Hepatocyte (in vitro differentiated cells): ENCODE results near the gene FOXF1. TPM values are rescaled to one million over a fixed set of nuclear protein-coding genes. Genes with fewer than 3 reads are reported as not detected.

ENCODE experiments used
- DNase-seq: peaks from one replicate; pipeline ENCODE4 v3.0.0-alpha.2; 2016; ENCODE audit warnings: low spot score
- H2AFZ ChIP-seq: fragments of 200-600 bp; sonication (generic); 2 replicates; pipeline ENCODE4 v1.6.0; 2016; ENCODE audit warnings: antibody characterized with exemption, mild to moderate bottlenecking
- H3K27ac ChIP-seq: fragments of 200-600 bp; sonication (generic); 2 replicates; pipeline ENCODE4 v1.5.1; 2016; ENCODE audit warnings: mild to moderate bottlenecking
- H3K27me3 ChIP-seq: fragments of 200-600 bp; sonication (generic); 2 replicates; pipeline ENCODE4 v1.6.1; 2016
- H3K36me3 ChIP-seq: fragments of 200-600 bp; sonication (generic); replicated peaks from 2 replicates; pipeline ENCODE4 v1.5.1; 2016; ENCODE audit warnings: low read depth; ENCODE audit not compliant: insufficient read depth
- H3K4me1 ChIP-seq: fragments of 200-600 bp; sonication (generic); 2 replicates; pipeline ENCODE4 v1.5.1; 2016; ENCODE audit warnings: mild to moderate bottlenecking, moderate library complexity; ENCODE audit not compliant: insufficient read depth
- H3K4me2 ChIP-seq: fragments of 200-600 bp; sonication (generic); 2 replicates; pipeline ENCODE4 v1.6.0; 2016
- H3K4me3 ChIP-seq: fragments of 200-600 bp; sonication (generic); 2 replicates; pipeline ENCODE4 v1.5.1; 2016; ENCODE audit warnings: mild to moderate bottlenecking
- H3K79me2 ChIP-seq: fragments of 200-600 bp; sonication (generic); 2 replicates; pipeline ENCODE4 v1.6.0; 2017; ENCODE audit warnings: mild to moderate bottlenecking
- H3K9me2 ChIP-seq: fragments of 200-600 bp; sonication (generic); replicated peaks from 2 replicates; pipeline ENCODE4 v1.6.0; 2017; ENCODE audit warnings: mild to moderate bottlenecking; ENCODE audit not compliant: insufficient read depth
- H3K9me3 ChIP-seq: fragments of 200-600 bp; sonication (generic); 2 replicates; pipeline ENCODE4 v1.5.1; 2016; ENCODE audit warnings: low read depth, mild to moderate bottlenecking
- H4K20me1 ChIP-seq: fragments of 200-600 bp; sonication (generic); 2 replicates; pipeline ENCODE4 v1.6.0; 2016; ENCODE audit warnings: mild to moderate bottlenecking; ENCODE audit not compliant: insufficient read depth, poor library complexity, severe bottlenecking
- CTCF ChIP-seq: fragments of 200-600 bp; sonication (generic); IDR thresholded peaks from 2 replicates; pipeline ENCODE4 v1.5.1; 2016; ENCODE audit warnings: antibody characterized with exemption, mild to moderate bottlenecking; ENCODE audit not compliant: poor library complexity
- EZH2 ChIP-seq: fragments of 200-600 bp; sonication (generic); IDR thresholded peaks from 2 replicates; pipeline ENCODE4 v1.6.1; 2016; ENCODE audit warnings: antibody characterized with exemption, mild to moderate bottlenecking, borderline replicate concordance
- EZH2phosphoT487 ChIP-seq: fragments of 200-600 bp; sonication (generic); IDR thresholded peaks from one replicate; pipeline ENCODE4 v1.6.1; 2018; ENCODE audit warnings: antibody characterized with exemption, mild to moderate bottlenecking, low read depth, moderate library complexity; ENCODE audit not compliant: unreplicated experiment, severe bottlenecking
- WGBS: methylation state at CpG from one replicate; pipeline ENCODE4 v1.1.6; 2016; ENCODE audit warnings: low lambda C conversion rate; ENCODE audit errors: missing lambda C conversion rate; 5-methylcytosine and 5-hydroxymethylcytosine counted together
- polyA plus RNA-seq: library from polyadenylated mRNA; unstranded; fragments of >200 nt; fragmentation: Nextera tagmentation; extraction: Ambion mirVana; gene quantifications from 2 replicates; pipeline ENCODE4 v1.2.1, GENCODE V29; 2016
- total RNA-seq: library from RNA; depleted of rRNA; stranded (reverse); fragments of >200 nt; gene quantifications from 2 replicates; pipeline ENCODE4 v1.2.3, GENCODE V29; 2014

Gene FOXF1
- total and polyA plus RNA-seq, 2 experiments from 2014 or later, result 26.8 to 37.4 TPM

GRCh38 chr16:86492267-86492960 lies 17.9 kb upstream of the FOXF1 start:
- Histone ChIP-seq H3K4me3 (no peak overlapping the region), H3K4me1 (peaks cover 21% of the 10 kb centered on the region), H3K9me3 (no peaks in the 10 kb centered on the region), H3K27ac (peak overlapping the region; percentile 83), H3K27me3 (peaks cover 95% of the 10 kb centered on the region), H3K9me2 (no peaks in the 10 kb centered on the region), H4K20me1 (peaks cover 2% of the 10 kb centered on the region), H3K36me3 (no peaks in the 10 kb centered on the region), H3K4me2 (no peak overlapping the region), H3K79me2 (peaks cover 78% of the 10 kb centered on the region), H2AFZ (no peak overlapping the region)
- DNase-seq, result no peak
- TF ChIP-seq EZH2 (no peak), EZH2phosphoT487 (no peak), CTCF (no peak)
- WGBS, result 77% methylated on average over 4 of the region's 4 CpGs

GRCh38 chr16:86492961-86493629 lies 17.2 kb upstream of the FOXF1 start:
- peaks cover 95% of the 10 kb centered on the region for H3K27me3 ChIP-seq
- no peak overlapping the region for H3K4me3 ChIP-seq
- no peaks in the 10 kb centered on the region for H3K36me3 ChIP-seq
- H3K4me1 ChIP-seq, result peaks cover 26% of the 10 kb centered on the region
- no peak overlapping the region for H2AFZ ChIP-seq
- H3K79me2 ChIP-seq, result peaks cover 76% of the 10 kb centered on the region
- peaks cover 2% of the 10 kb centered on the region for H4K20me1 ChIP-seq
- 71% methylated on average over 9 of the region's 9 CpGs for WGBS
- H3K9me3 ChIP-seq, result no peaks in the 10 kb centered on the region
- DNase-seq, result no peak
- H3K27ac ChIP-seq, result peak overlapping the region; percentile 83
- TF ChIP-seq EZH2phosphoT487 (no peak), EZH2 (no peak), CTCF (no peak)
- H3K4me2 ChIP-seq, result peak overlapping the region; percentile 89
- no peaks in the 10 kb centered on the region for H3K9me2 ChIP-seq

- Histone ChIP-seq H3K4me1 (peaks cover 37% of the 10 kb centered on the region), H3K4me2 (peak overlapping the region; percentile 89), H3K27ac (peak overlapping the region; percentile 83), H3K4me3 (no peak overlapping the region), H2AFZ (no peak overlapping the region), H3K9me2 (no peaks in the 10 kb centered on the region), H4K20me1 (peaks cover 2% of the 10 kb centered on the region), H3K27me3 (peaks cover 99% of the 10 kb centered on the region), H3K9me3 (no peaks in the 10 kb centered on the region), H3K36me3 (no peaks in the 10 kb centered on the region), H3K79me2 (peaks cover 84% of the 10 kb centered on the region)
- TF ChIP-seq EZH2phosphoT487 (no peak), CTCF (no peak), EZH2 (no peak)
- no peak for DNase-seq
- WGBS, result 20% methylated on average over 22 of the region's 22 CpGs
Observed at GRCh38 chr16:86494039-86494564, 16.2 kb upstream of the FOXF1 start.
